ENCODE measurements around the gene YJU2.

GRCh38 chr19:4227771-4228170, 19.1 kb upstream of the YJU2 start:
- TF ChIP-seq CTCF (IDR thresholded peaks at IDR 0.05; ENCODE audit: borderline replicate concordance, extremely low read depth, low read length, poor library complexity, severe bottlenecking): no peak
- TF ChIP-seq EZH2 (IDR thresholded peaks at IDR 0.05; ENCODE audit: borderline replicate concordance, low read depth, low read length, severe bottlenecking): no peak
